Measurements from ENCODE around the gene SNED1.

SNED1 gene

GRCh38 chr2:240997141-240997855 is 1.1 kb upstream of the SNED1 start:
- peaks cover 47% of the 10 kb centered on the region for H3K27me3 ChIP-seq (ENCODE audit: control insufficient read depth, insufficient read depth, low read length)
- no peak overlapping the region for H3K9ac ChIP-seq (ENCODE audit: low read length)

DNA sequence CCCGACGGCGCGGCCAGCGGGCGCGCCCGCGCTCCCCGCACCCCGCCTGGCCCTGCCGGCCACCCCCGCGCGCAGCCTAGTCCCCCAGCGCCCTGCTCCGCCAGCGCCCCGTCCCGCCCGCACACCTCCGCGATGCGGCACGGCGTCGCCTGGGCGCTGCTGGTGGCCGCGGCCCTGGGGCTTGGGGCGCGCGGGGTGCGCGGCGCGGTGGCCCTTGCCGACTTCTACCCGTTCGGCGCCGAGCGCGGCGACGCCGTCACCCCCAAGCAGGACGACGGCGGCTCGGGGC is 232 bp downstream of the SNED1 start:
- Histone ChIP-seq H3K36me3 (ENCODE audit: control insufficient read depth, insufficient read depth, low read length) (no peaks in the 10 kb centered on the region), H3K9ac (ENCODE audit: low read length) (no peak overlapping the region), H3K4me1 (ENCODE audit: control insufficient read depth, insufficient read depth, low read length) (peaks cover 10% of the 10 kb centered on the region; the same call in 1 of the 2 replicates), H3K27ac (ENCODE audit: low read depth, low read length) (no peak overlapping the region), H3K9me3 (ENCODE audit: control insufficient read depth, insufficient read depth, low read depth, low read length) (peaks cover 6% of the 10 kb centered on the region), H3K4me3 (ENCODE audit: low read depth, low read length) (peak overlapping the region; percentile 64), H3K27me3 (ENCODE audit: control insufficient read depth, insufficient read depth, low read length) (peaks cover 47% of the 10 kb centered on the region)

More at GRCh38 chr2:240997141-240997855, 1.1 kb upstream of the SNED1 start:
- H3K9me3 ChIP-seq (ENCODE audit: control insufficient read depth, insufficient read depth, low read depth, low read length), result no peaks in the 10 kb centered on the region
- no peaks in the 10 kb centered on the region for H3K36me3 ChIP-seq (ENCODE audit: control insufficient read depth, insufficient read depth, low read length)
- no peak overlapping the region for H3K27ac ChIP-seq (ENCODE audit: low read depth, low read length)
- H3K4me1 ChIP-seq (ENCODE audit: control insufficient read depth, insufficient read depth, low read length), result peaks cover 10% of the 10 kb centered on the region; the same call in 1 of the 2 replicates
- H3K4me3 ChIP-seq (ENCODE audit: low read depth, low read length), result no peak overlapping the region

GRCh38 chr2:240998995-240999791 is 775 bp downstream of the SNED1 start:
- Histone ChIP-seq H3K9me3 (ENCODE audit: control insufficient read depth, insufficient read depth, low read depth, low read length) (peaks cover 12% of the 10 kb centered on the region), H3K27me3 (ENCODE audit: control insufficient read depth, insufficient read depth, low read length) (peaks cover 47% of the 10 kb centered on the region), H3K4me1 (ENCODE audit: control insufficient read depth, insufficient read depth, low read length) (peaks cover 10% of the 10 kb centered on the region; the same call in 1 of the 2 replicates), H3K4me3 (ENCODE audit: low read depth, low read length) (peak overlapping the region; percentile 64), H3K9ac (ENCODE audit: low read length) (no peak overlapping the region), H3K27ac (ENCODE audit: low read depth, low read length) (no peak overlapping the region), H3K36me3 (ENCODE audit: control insufficient read depth, insufficient read depth, low read length) (no peaks in the 10 kb centered on the region)

- Histone ChIP-seq H3K4me3 (ENCODE audit: low read depth, low read length) (no peak overlapping the region), H3K27ac (ENCODE audit: low read depth, low read length) (no peak overlapping the region), H3K9ac (ENCODE audit: low read length) (no peak overlapping the region), H3K4me1 (ENCODE audit: control insufficient read depth, insufficient read depth, low read length) (peaks cover 10% of the 10 kb centered on the region; the same call in 1 of the 2 replicates), H3K9me3 (ENCODE audit: control insufficient read depth, insufficient read depth, low read depth, low read length) (peaks cover 15% of the 10 kb centered on the region), H3K36me3 (ENCODE audit: control insufficient read depth, insufficient read depth, low read length) (no peaks in the 10 kb centered on the region), H3K27me3 (ENCODE audit: control insufficient read depth, insufficient read depth, low read length) (peaks cover 47% of the 10 kb centered on the region)
These were observed 1.6 kb downstream of the SNED1 start for GRCh38 chr2:240999873-241000541.

DNA sequence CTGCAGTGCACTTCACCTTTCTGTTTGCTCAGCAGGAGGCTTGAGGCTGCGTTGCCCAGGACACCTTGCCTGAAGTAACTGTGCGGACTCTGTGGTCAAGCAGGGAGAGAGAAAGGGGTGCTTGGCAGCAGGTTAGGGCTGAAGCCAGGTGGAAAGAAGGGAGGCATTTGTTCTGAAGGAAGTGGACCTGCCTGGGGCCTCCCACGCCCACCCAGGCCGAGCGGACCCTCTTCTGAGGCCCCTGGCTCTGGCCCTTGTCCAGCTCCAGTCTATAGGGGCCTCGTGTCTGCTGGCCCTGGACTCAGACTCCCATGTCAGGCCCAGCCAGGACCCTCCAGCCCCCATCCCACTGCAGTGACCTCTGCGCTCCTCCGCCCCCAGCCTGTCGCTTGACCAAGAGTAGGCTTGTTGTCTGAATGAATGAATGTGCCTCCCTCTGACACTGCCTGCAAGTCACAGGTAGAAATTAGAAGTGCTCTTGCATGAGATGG is 2.5 kb downstream of the SNED1 start:
- Histone ChIP-seq H3K27me3 (ENCODE audit: control insufficient read depth, insufficient read depth, low read length) (peaks cover 47% of the 10 kb centered on the region), H3K4me1 (ENCODE audit: control insufficient read depth, insufficient read depth, low read length) (peaks cover 10% of the 10 kb centered on the region; the same call in 1 of the 2 replicates), H3K4me3 (ENCODE audit: low read depth, low read length) (no peak overlapping the region), H3K27ac (ENCODE audit: low read depth, low read length) (no peak overlapping the region), H3K36me3 (ENCODE audit: control insufficient read depth, insufficient read depth, low read length) (no peaks in the 10 kb centered on the region), H3K9me3 (ENCODE audit: control insufficient read depth, insufficient read depth, low read depth, low read length) (peaks cover 22% of the 10 kb centered on the region), H3K9ac (ENCODE audit: low read length) (no peak overlapping the region)

- peaks cover 45% of the 10 kb centered on the region for H3K27me3 ChIP-seq (ENCODE audit: control insufficient read depth, insufficient read depth, low read length)
- no peak overlapping the region for H3K9ac ChIP-seq (ENCODE audit: low read length)
- no peak overlapping the region for H3K27ac ChIP-seq (ENCODE audit: low read depth, low read length)
- peaks cover 10% of the 10 kb centered on the region; the same call in 1 of the 2 replicates for H3K4me1 ChIP-seq (ENCODE audit: control insufficient read depth, insufficient read depth, low read length)
- peaks cover 27% of the 10 kb centered on the region for H3K9me3 ChIP-seq (ENCODE audit: control insufficient read depth, insufficient read depth, low read depth, low read length)
- H3K4me3 ChIP-seq (ENCODE audit: low read depth, low read length), result no peak overlapping the region
- no peaks in the 10 kb centered on the region for H3K36me3 ChIP-seq (ENCODE audit: control insufficient read depth, insufficient read depth, low read length)
These were observed 3.2 kb downstream of the SNED1 start for GRCh38 chr2:241001413-241002274.

- Histone ChIP-seq H3K9ac (ENCODE audit: low read length) (no peak overlapping the region), H3K27ac (ENCODE audit: low read depth, low read length) (no peak overlapping the region), H3K4me3 (ENCODE audit: low read depth, low read length) (no peak overlapping the region), H3K4me1 (ENCODE audit: control insufficient read depth, insufficient read depth, low read length) (peaks cover 5% of the 10 kb centered on the region; the same call in 1 of the 2 replicates), H3K27me3 (ENCODE audit: control insufficient read depth, insufficient read depth, low read length) (peaks cover 37% of the 10 kb centered on the region), H3K36me3 (ENCODE audit: control insufficient read depth, insufficient read depth, low read length) (no peaks in the 10 kb centered on the region), H3K9me3 (ENCODE audit: control insufficient read depth, insufficient read depth, low read depth, low read length) (peaks cover 28% of the 10 kb centered on the region)
These were observed 4.0 kb downstream of the SNED1 start for GRCh38 chr2:241002275-241003046.

DNA sequence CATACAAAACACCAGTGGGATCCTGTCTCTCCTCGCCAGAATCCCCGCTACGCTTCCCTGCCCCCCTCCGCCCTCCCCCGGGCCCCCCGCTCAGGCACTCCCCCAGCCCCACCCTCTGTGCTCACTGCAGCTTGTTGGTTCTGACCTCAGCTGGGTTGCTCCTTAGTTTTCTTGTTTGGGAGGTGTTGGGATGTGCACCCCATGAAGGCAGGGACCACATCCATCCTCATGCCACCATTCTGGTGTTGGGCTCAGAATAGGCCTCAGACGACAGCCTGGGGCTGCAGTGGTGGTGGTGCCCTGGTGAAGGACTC is 4.6 kb downstream of the SNED1 start:
- no peak overlapping the region for H3K27ac ChIP-seq (ENCODE audit: low read depth, low read length)
- H3K9ac ChIP-seq (ENCODE audit: low read length), result no peak overlapping the region
- H3K4me3 ChIP-seq (ENCODE audit: low read depth, low read length), result no peak overlapping the region
- H3K27me3 ChIP-seq (ENCODE audit: control insufficient read depth, insufficient read depth, low read length), result peaks cover 33% of the 10 kb centered on the region
- no peaks in the 10 kb centered on the region for H3K36me3 ChIP-seq (ENCODE audit: control insufficient read depth, insufficient read depth, low read length)
- H3K4me1 ChIP-seq (ENCODE audit: control insufficient read depth, insufficient read depth, low read length), result peaks cover 3% of the 10 kb centered on the region; the same call in 1 of the 2 replicates
- H3K9me3 ChIP-seq (ENCODE audit: control insufficient read depth, insufficient read depth, low read depth, low read length), result peaks cover 28% of the 10 kb centered on the region

- Histone ChIP-seq H3K36me3 (ENCODE audit: control insufficient read depth, insufficient read depth, low read length) (no peaks in the 10 kb centered on the region), H3K4me1 (ENCODE audit: control insufficient read depth, insufficient read depth, low read length) (peaks cover 7% of the 10 kb centered on the region; the same call in 1 of the 2 replicates), H3K9ac (ENCODE audit: low read length) (no peak overlapping the region), H3K9me3 (ENCODE audit: control insufficient read depth, insufficient read depth, low read depth, low read length) (peaks cover 28% of the 10 kb centered on the region), H3K27ac (ENCODE audit: low read depth, low read length) (no peak overlapping the region), H3K4me3 (ENCODE audit: low read depth, low read length) (no peak overlapping the region), H3K27me3 (ENCODE audit: control insufficient read depth, insufficient read depth, low read length) (peaks cover 33% of the 10 kb centered on the region)
These were observed 5.0 kb downstream of the SNED1 start for GRCh38 chr2:241003369-241003768.

Data from HUES6 (cell line).